Tongue (tissue), 2 donors: ENCODE measurements around the gene UTS2. TPM values are rescaled to one million over a fixed set of nuclear protein-coding genes. Genes with fewer than 3 reads are reported as not detected.

ENCODE experiments used
- DNase-seq: peaks from one replicate; pipeline ENCODE4 v3.0.0-alpha.2; 2015
- total RNA-seq: library from RNA; depleted of rRNA; stranded (reverse); fragments of >200 nt; gene quantifications from one replicate; pipeline ENCODE4 v1.2.3, GENCODE V29; 2014

The UTS2 gene
- total RNA-seq, 1 donor from 2014 or later = not detected

- no peak for DNase-seq
Measured at GRCh38 chr1:7862211-7863060, 9.6 kb upstream of the UTS2 start.

GRCh38 chr1:7861452-7861851, 8.6 kb upstream of the UTS2 start:
- DNase-seq = no peak

GRCh38 chr1:7860130-7860529, 7.3 kb upstream of the UTS2 start:
- no peak for DNase-seq

GRCh38 chr1:7859406-7859805, 6.5 kb upstream of the UTS2 start:
- DNase-seq = no peak

GRCh38 chr1:7857985-7858384, 5.1 kb upstream of the UTS2 start:
- no peak for DNase-seq

GRCh38 chr1:7857000-7857399, 4.1 kb upstream of the UTS2 start:
- no peak for DNase-seq

GRCh38 chr1:7856345-7856744, 3.5 kb upstream of the UTS2 start:
- DNase-seq = no peak

- DNase-seq = no peak
Measured at GRCh38 chr1:7853684-7854026, 790 bp upstream of the UTS2 start.

- no peak for DNase-seq
Measured at GRCh38 chr1:7850786-7851185, 2.1 kb downstream of the UTS2 start.

GRCh38 chr1:7847599-7847998, 5.3 kb downstream of the UTS2 start:
- peak; percentile 17 for DNase-seq

GRCh38 chr1:7846656-7847055, 6.2 kb downstream of the UTS2 start:
- no peak for DNase-seq

- no peak for DNase-seq
Measured at GRCh38 chr1:7845761-7846160, 7.1 kb downstream of the UTS2 start.

GRCh38 chr1:7842517-7842916, 10.3 kb downstream of the UTS2 start:
- no peak for DNase-seq

- DNase-seq = no peak
Measured at GRCh38 chr1:7839526-7839925, 13.3 kb downstream of the UTS2 start.

- DNase-seq = no peak
Measured at GRCh38 chr1:7838714-7839113, 14.2 kb downstream of the UTS2 start.

GRCh38 chr1:7833035-7833434, 19.8 kb downstream of the UTS2 start:
- no peak for DNase-seq

- DNase-seq = no peak
Measured at GRCh38 chr1:7831458-7831857, 21.4 kb downstream of the UTS2 start.

- DNase-seq = peak; percentile 29
Measured at GRCh38 chr1:7827126-7827955, 25.5 kb downstream of the UTS2 start.

GRCh38 chr1:7826363-7826762, 26.5 kb downstream of the UTS2 start:
- no peak for DNase-seq

GRCh38 chr1:7824701-7825100, 28.2 kb downstream of the UTS2 start:
- DNase-seq = no peak

GRCh38 chr1:7821282-7821681, 31.6 kb downstream of the UTS2 start:
- no peak for DNase-seq

GRCh38 chr1:7813677-7814373, 39.0 kb downstream of the UTS2 start:
- DNase-seq = no peak

- no peak for DNase-seq
Measured at GRCh38 chr1:7811476-7811875, 41.4 kb downstream of the UTS2 start.
